GM12864 (cell line): ENCODE measurements around the gene CCDC86.

Experiments used
- DNase-seq: peaks from one replicate; pipeline ENCODE4 v3.0.0-alpha.2; 2011; ENCODE audit warnings: low read depth
- H3K4me3 ChIP-seq: 2 replicates; pipeline ENCODE4 v1.5.1; 2011; ENCODE audit warnings: mild to moderate bottlenecking, low read depth, low read length, control low read depth
- TF ChIP-seq, protein P1 (sequence below): IDR thresholded peaks from 2 replicates; pipeline ENCODE4 v1.5.1; 2011; ENCODE audit warnings: low read depth, mild to moderate bottlenecking, moderate library complexity, low read length, control low read depth, inconsistent platforms; ENCODE audit errors: missing control alignments

CCDC86 gene

DNA sequence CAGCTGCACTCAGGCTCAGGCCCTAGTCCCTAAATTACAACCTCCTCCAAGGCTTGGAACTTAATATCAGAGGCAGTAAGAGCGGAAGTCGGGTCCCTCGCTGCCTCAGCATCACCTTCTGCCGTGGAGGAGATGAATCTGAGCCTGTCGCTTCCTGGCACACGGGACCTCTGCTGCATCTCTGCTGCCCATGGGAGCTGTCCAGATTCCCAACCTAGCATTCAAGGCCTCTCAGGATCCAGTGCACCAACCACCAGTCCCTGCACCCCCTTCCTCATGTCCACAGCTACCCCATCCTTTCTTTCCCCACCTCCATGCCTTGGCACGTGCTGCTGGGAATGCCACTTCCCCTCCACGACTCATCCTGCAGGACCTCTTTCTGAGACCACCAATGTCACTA lies 16.3 kb downstream of the CCDC86 start:
- DNase-seq: no peak
- TF ChIP-seq, protein P1, sequence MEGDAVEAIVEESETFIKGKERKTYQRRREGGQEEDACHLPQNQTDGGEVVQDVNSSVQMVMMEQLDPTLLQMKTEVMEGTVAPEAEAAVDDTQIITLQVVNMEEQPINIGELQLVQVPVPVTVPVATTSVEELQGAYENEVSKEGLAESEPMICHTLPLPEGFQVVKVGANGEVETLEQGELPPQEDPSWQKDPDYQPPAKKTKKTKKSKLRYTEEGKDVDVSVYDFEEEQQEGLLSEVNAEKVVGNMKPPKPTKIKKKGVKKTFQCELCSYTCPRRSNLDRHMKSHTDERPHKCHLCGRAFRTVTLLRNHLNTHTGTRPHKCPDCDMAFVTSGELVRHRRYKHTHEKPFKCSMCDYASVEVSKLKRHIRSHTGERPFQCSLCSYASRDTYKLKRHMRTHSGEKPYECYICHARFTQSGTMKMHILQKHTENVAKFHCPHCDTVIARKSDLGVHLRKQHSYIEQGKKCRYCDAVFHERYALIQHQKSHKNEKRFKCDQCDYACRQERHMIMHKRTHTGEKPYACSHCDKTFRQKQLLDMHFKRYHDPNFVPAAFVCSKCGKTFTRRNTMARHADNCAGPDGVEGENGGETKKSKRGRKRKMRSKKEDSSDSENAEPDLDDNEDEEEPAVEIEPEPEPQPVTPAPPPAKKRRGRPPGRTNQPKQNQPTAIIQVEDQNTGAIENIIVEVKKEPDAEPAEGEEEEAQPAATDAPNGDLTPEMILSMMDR: no peak
- H3K4me3 ChIP-seq: no peak overlapping the region

DNA sequence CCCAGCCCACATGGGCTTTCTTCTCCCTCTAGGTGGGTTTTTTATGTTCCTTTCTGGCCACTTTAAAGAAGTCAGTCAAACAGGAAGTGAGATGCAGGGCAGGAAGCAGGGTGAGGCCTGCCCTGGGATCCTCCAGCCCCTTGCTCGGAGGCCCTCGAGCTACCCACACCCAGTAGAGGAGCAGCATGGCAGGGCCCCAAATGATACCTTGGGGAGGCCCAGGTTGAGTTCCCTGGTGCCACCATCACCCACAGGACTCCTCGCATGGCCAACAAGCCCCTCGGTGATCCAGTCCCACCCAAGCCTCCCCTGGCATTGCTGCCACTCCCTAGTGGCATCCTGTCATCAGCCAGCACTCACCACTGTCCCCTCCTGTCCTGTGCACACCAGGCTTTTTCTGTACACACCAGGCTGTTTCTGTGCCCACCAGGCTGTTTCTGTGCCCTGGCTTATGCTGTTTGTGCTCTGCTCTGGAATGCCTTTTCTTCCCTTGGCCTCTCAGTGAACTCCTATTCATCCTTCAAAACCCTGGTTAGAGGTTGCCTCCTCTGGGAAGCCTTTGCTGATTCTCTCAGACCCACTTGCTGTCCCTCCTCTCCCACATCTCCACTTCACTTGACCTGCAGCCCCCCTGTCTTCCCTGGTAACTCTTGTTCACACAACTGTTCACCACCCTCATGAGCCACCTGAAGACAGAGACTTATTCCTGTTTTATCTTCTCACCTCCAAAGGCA lies 17.0 kb downstream of the CCDC86 start:
- no peak for DNase-seq
- no peak overlapping the region for H3K4me3 ChIP-seq
- TF ChIP-seq, protein P1: no peak

- DNase-seq: no peak
- TF ChIP-seq, protein P1: no peak
- no peak overlapping the region for H3K4me3 ChIP-seq
These were observed 17.8 kb downstream of the CCDC86 start for GRCh38 chr11:60859616-60860250.

DNA sequence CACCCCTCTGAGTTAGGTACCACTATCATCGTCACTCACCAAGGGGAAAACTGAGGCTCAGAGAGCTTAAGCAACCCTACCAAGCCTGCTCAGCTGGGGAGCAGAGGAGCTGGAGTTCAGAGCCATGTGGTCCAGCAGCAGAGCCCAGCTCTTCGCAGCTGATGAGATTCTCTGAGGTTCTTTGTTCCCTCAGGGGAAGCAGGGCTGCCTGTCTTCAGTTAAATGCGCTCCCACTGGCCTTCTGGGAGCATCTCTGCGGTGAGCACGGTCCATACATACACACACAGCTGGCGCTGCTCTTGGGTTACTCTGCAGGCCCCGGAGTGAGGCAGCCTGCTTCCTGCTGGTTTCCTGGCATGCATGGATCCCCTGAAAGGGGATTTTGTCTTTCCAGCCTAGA lies 19.0 kb downstream of the CCDC86 start:
- DNase-seq: no peak
- no peak overlapping the region for H3K4me3 ChIP-seq
- TF ChIP-seq, protein P1: no peak

- H3K4me3 ChIP-seq: no peak overlapping the region
- DNase-seq: no peak
- TF ChIP-seq, protein P1: no peak
These were observed 20.3 kb downstream of the CCDC86 start for GRCh38 chr11:60862171-60862570.

DNA sequence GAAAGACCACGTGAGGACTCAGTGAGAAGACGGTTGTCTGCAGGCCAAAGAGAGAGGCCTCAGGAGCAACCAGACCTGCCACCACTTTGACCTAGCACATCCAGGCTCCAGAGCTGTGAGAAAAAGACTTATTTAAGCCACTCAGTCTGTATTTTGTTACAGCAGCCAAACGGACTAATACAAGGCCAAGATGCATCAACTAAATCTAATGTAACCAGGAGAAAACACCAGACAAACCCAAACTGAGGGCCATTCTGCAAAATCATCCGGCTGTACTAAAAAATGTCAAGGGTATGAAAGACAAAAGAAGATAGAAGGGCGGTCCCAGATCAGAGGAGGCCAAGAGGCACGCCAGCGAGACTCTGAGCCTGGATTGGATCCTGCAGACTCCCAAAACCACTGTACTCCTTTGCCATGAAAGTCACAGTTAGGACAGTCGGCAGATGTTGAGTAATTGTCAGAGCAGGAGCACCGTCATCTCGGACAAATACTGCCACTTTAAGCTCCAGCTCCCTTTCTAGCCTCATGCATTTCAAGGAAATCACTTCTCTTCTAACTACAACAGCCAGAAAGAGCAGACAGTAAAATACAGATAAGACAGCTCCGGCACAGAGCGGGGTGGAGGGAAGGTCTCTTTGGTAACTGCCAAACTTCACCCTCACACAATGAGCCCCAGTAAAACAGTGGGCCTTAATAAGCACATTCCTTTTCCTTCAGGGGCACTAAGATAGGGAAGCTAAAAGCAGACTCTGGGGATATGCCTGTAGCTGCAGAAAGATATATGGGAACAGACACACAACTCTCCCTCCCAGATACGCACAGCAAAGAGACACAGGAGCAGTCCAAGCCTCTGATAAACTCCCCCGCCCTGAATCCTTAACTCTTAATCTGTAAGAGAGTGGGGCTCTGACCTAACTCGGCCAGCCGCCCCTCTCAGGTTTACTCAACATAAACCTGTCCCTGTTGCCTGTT lies 21.9 kb downstream of the CCDC86 start:
- TF ChIP-seq, protein P1: no peak
- DNase-seq: no peak
- no peak overlapping the region for H3K4me3 ChIP-seq
